ENCODE results near the gene KPNA2. TPM values are rescaled to one million over a fixed set of nuclear protein-coding genes. Genes with fewer than 3 reads are reported as not detected.
A peak's percentile ranks its signal among the peaks of the same experiment; 100 is the strongest.

KPNA2 gene
- total and polyA plus RNA-seq, 9 of the 15 experiments (the other 6 are each of a cell fraction or from before 2014, with no cell fraction given) = 132 to 984 (median 241) TPM

DNA sequence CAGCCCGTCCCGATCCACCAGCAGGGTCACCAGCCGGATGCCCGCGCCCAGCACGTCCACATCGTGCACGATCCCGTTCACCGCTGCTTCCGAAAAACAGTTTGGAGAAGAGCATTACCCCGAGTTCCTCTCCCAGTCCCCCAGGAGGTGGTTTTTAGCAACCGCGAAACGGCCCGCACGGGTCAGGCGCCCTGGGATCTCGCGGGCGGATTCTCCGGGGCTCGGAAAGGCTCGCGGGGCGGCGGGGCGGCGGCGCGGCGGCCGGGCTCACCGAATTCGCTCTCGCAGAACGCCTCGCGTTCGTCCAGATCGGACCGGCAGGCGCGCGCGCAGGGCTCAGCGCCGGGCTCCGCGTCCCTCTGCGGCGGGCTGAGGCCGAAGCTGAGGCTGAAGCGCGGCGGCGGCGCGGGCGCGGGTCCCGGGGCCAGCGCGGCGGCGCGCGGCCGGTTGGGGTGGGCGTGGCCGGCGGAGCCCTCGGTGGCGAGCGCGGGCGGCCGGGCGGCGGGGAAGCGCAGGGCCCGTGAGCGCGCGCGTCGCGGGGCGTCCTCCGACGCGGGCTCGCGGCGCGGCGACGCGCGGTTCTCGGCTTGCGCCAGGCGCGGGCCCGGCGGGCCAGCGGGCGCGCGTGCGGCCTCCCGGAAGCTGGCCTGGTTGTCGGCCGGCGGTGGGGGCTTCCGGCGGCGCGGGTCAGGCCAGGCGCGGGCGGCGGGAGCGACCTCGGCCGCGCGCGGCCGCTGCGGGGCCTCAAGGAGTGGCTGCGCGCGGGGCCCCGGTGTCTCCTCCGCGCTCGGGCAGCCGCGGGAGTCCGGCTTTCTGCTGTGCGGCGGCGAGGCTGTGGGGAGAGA lies 42.2 kb upstream of the KPNA2 start (continued):
- TF ChIP-seq, protein P1, sequence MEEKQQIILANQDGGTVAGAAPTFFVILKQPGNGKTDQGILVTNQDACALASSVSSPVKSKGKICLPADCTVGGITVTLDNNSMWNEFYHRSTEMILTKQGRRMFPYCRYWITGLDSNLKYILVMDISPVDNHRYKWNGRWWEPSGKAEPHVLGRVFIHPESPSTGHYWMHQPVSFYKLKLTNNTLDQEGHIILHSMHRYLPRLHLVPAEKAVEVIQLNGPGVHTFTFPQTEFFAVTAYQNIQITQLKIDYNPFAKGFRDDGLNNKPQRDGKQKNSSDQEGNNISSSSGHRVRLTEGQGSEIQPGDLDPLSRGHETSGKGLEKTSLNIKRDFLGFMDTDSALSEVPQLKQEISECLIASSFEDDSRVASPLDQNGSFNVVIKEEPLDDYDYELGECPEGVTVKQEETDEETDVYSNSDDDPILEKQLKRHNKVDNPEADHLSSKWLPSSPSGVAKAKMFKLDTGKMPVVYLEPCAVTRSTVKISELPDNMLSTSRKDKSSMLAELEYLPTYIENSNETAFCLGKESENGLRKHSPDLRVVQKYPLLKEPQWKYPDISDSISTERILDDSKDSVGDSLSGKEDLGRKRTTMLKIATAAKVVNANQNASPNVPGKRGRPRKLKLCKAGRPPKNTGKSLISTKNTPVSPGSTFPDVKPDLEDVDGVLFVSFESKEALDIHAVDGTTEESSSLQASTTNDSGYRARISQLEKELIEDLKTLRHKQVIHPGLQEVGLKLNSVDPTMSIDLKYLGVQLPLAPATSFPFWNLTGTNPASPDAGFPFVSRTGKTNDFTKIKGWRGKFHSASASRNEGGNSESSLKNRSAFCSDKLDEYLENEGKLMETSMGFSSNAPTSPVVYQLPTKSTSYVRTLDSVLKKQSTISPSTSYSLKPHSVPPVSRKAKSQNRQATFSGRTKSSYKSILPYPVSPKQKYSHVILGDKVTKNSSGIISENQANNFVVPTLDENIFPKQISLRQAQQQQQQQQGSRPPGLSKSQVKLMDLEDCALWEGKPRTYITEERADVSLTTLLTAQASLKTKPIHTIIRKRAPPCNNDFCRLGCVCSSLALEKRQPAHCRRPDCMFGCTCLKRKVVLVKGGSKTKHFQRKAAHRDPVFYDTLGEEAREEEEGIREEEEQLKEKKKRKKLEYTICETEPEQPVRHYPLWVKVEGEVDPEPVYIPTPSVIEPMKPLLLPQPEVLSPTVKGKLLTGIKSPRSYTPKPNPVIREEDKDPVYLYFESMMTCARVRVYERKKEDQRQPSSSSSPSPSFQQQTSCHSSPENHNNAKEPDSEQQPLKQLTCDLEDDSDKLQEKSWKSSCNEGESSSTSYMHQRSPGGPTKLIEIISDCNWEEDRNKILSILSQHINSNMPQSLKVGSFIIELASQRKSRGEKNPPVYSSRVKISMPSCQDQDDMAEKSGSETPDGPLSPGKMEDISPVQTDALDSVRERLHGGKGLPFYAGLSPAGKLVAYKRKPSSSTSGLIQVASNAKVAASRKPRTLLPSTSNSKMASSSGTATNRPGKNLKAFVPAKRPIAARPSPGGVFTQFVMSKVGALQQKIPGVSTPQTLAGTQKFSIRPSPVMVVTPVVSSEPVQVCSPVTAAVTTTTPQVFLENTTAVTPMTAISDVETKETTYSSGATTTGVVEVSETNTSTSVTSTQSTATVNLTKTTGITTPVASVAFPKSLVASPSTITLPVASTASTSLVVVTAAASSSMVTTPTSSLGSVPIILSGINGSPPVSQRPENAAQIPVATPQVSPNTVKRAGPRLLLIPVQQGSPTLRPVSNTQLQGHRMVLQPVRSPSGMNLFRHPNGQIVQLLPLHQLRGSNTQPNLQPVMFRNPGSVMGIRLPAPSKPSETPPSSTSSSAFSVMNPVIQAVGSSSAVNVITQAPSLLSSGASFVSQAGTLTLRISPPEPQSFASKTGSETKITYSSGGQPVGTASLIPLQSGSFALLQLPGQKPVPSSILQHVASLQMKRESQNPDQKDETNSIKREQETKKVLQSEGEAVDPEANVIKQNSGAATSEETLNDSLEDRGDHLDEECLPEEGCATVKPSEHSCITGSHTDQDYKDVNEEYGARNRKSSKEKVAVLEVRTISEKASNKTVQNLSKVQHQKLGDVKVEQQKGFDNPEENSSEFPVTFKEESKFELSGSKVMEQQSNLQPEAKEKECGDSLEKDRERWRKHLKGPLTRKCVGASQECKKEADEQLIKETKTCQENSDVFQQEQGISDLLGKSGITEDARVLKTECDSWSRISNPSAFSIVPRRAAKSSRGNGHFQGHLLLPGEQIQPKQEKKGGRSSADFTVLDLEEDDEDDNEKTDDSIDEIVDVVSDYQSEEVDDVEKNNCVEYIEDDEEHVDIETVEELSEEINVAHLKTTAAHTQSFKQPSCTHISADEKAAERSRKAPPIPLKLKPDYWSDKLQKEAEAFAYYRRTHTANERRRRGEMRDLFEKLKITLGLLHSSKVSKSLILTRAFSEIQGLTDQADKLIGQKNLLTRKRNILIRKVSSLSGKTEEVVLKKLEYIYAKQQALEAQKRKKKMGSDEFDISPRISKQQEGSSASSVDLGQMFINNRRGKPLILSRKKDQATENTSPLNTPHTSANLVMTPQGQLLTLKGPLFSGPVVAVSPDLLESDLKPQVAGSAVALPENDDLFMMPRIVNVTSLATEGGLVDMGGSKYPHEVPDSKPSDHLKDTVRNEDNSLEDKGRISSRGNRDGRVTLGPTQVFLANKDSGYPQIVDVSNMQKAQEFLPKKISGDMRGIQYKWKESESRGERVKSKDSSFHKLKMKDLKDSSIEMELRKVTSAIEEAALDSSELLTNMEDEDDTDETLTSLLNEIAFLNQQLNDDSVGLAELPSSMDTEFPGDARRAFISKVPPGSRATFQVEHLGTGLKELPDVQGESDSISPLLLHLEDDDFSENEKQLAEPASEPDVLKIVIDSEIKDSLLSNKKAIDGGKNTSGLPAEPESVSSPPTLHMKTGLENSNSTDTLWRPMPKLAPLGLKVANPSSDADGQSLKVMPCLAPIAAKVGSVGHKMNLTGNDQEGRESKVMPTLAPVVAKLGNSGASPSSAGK (IDR thresholded peaks at IDR 0.05) = peak; percentile 41; the same call in 1 of the 2 replicates
- TF ChIP-seq TAF7 (tag; IDR thresholded peaks at IDR 0.05) (no peak), MTA1 (IDR thresholded peaks at IDR 0.05; ENCODE audit: borderline replicate concordance) (no peak), ZBTB1 (CRISPR knock-in tag; IDR thresholded peaks at IDR 0.05; ENCODE audit: borderline replicate concordance, low read depth) (peak; percentile 92), HNRNPH1 (optimal IDR thresholded peaks at IDR 0.05; ENCODE audit: low read depth, low read length) (no peak), MYBL2 (IDR thresholded peaks at IDR 0.05; ENCODE audit: low read depth) (no peak), MYBL2 (CRISPR knock-in tag; IDR thresholded peaks at IDR 0.05; ENCODE audit: borderline replicate concordance) (no peak), PHF20 (IDR thresholded peaks at IDR 0.05; ENCODE audit: partially characterized antibody) (peak; percentile 45), CEBPB (tag; IDR thresholded peaks at IDR 0.05) (no peak), RBBP5 (IDR thresholded peaks at IDR 0.05; ENCODE audit: borderline replicate concordance, insufficient read depth, low read length, poor library complexity, severe bottlenecking) (no peak), ILF3 (IDR thresholded peaks at IDR 0.05; ENCODE audit: borderline replicate concordance) (no peak)
- TF ChIP-seq, protein P2, sequence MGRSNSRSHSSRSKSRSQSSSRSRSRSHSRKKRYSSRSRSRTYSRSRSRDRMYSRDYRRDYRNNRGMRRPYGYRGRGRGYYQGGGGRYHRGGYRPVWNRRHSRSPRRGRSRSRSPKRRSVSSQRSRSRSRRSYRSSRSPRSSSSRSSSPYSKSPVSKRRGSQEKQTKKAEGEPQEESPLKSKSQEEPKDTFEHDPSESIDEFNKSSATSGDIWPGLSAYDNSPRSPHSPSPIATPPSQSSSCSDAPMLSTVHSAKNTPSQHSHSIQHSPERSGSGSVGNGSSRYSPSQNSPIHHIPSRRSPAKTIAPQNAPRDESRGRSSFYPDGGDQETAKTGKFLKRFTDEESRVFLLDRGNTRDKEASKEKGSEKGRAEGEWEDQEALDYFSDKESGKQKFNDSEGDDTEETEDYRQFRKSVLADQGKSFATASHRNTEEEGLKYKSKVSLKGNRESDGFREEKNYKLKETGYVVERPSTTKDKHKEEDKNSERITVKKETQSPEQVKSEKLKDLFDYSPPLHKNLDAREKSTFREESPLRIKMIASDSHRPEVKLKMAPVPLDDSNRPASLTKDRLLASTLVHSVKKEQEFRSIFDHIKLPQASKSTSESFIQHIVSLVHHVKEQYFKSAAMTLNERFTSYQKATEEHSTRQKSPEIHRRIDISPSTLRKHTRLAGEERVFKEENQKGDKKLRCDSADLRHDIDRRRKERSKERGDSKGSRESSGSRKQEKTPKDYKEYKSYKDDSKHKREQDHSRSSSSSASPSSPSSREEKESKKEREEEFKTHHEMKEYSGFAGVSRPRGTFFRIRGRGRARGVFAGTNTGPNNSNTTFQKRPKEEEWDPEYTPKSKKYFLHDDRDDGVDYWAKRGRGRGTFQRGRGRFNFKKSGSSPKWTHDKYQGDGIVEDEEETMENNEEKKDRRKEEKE (IDR thresholded peaks at IDR 0.05; ENCODE audit: borderline replicate concordance in 1 of 2, control insufficient read depth in 1 of 2, low read depth in 2 of 2, low read length in 1 of 2) = no peak

Measured in K562 (cell line).